ENCODE measurements around the gene ULK4. TPM values are rescaled to one million over a fixed set of nuclear protein-coding genes. Genes with fewer than 3 reads are reported as not detected.
"Not testable (repeated sequence)": the region's sequence is repeated elsewhere in the genome, so short reads cannot be mapped to it uniquely, and the experiment has no call there.

The ULK4 gene
- total RNA-seq, 1 experiment from 2014 or later, result 14.3 TPM

DNA sequence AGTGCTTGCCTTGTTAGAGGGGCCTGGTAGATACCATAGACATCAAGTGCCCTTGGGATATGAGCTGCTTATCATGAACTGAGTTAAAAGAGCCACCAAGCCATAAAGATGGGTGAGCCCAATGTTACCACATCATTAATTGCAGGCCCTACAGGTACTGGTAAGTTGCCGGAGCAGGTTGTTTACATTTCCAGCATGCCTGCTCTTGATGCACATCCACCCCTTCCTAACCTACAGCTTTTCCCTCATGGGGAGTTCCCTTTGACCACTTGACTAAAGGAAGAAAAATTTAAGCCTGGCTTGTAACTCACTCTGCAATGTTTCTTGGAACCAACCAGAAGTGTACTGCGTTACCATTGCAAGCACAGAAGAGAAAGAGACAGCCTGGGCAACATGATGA is 24.7 kb upstream of the ULK4 start:
- in situ Hi-C loops (cut with HindIII; ENCODE audit: low pct_unique_long_range_greater_than_20kb, low sequenced_read_pairs), result no loop called here
- no peaks in the 10 kb centered on the region for H3K9me3 ChIP-seq (ENCODE audit: control insufficient read depth, insufficient read depth, low read depth, low read length)
- H3K36me3 ChIP-seq (ENCODE audit: control insufficient read depth, insufficient read depth, low read length), result no peaks in the 10 kb centered on the region
- BruUV-seq (replicated peaks), result no TSS peak
- TF ChIP-seq TCF7L2 (IDR thresholded peaks at IDR 0.05; ENCODE audit: low read depth, low read length) (no peak), POLR2AphosphoS5 (IDR thresholded peaks at IDR 0.05; ENCODE audit: low read depth, low read length) (no peak), CTCF (IDR thresholded peaks at IDR 0.05) (no peak), REST (IDR thresholded peaks at IDR 0.05; ENCODE audit: insufficient read depth in 1 of 2, low read depth in 2 of 2, low read length in 1 of 2) (no peak), SIN3A (IDR thresholded peaks at IDR 0.05; ENCODE audit: borderline replicate concordance, insufficient read depth, low read depth, low read length) (no peak)
- no peaks in the 10 kb centered on the region for H3K27me3 ChIP-seq (ENCODE audit: control insufficient read depth, insufficient read depth, low read length)
- H3K27ac ChIP-seq (ENCODE audit: low read length), result no peak overlapping the region
- DNase-seq (ENCODE audit: low read depth, low spot score), result no peak
- no peak overlapping the region for H3K4me3 ChIP-seq (ENCODE audit: low read depth in 2 of 2, low read length in 2 of 2)
- H3K4me1 ChIP-seq (ENCODE audit: control insufficient read depth, insufficient read depth, low read length), result no peaks in the 10 kb centered on the region
- no peak for ATAC-seq
- CTCF ChIA-PET, result no interaction called here
- intact Hi-C loops (cut with micrococcal nuclease; ENCODE audit: unreplicated experiment), result no loop called here
- POLR2A ChIA-PET, result no interaction called here

DNA sequence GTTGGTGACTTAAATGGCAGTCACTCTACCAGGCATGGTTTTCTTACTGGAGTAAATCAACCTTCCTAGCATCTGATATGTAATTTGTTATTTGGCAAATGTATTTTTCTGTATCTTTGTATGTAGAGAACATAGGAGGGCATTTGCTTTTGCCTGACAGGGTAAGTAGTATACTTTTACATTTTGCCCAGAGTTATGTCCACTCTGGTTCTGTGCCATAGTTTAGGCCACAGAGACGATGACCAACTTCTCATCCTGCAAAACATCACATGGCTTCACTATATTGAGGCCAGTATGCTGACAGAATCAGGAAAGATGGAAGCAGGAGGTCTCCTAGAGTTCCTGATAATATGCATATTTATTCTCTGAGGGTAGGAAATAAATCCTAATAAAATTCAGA is 23.1 kb upstream of the ULK4 start:
- Histone ChIP-seq H3K27me3 (ENCODE audit: control insufficient read depth, insufficient read depth, low read length) (no peaks in the 10 kb centered on the region), H3K4me1 (ENCODE audit: control insufficient read depth, insufficient read depth, low read length) (no peaks in the 10 kb centered on the region), H3K4me3 (ENCODE audit: low read depth in 2 of 2, low read length in 2 of 2) (no peak overlapping the region), H3K36me3 (ENCODE audit: control insufficient read depth, insufficient read depth, low read length) (no peaks in the 10 kb centered on the region), H3K27ac (ENCODE audit: low read length) (no peak overlapping the region), H3K9me3 (ENCODE audit: control insufficient read depth, insufficient read depth, low read depth, low read length) (no peaks in the 10 kb centered on the region)
- ChIA-PET POLR2A (no interaction called here), CTCF (no interaction called here)
- in situ Hi-C loops (cut with HindIII; ENCODE audit: low pct_unique_long_range_greater_than_20kb, low sequenced_read_pairs) (no loop called here), intact Hi-C loops (cut with micrococcal nuclease; ENCODE audit: unreplicated experiment) (no loop called here)
- TF ChIP-seq CTCF (IDR thresholded peaks at IDR 0.05), result no peak
- no peak for TF ChIP-seq REST (IDR thresholded peaks at IDR 0.05; ENCODE audit: insufficient read depth in 1 of 2, low read depth in 2 of 2, low read length in 1 of 2)
- no peak for TF ChIP-seq TCF7L2 (IDR thresholded peaks at IDR 0.05; ENCODE audit: low read depth, low read length)
- TF ChIP-seq POLR2AphosphoS5 (IDR thresholded peaks at IDR 0.05; ENCODE audit: low read depth, low read length), result no peak
- no peak for TF ChIP-seq SIN3A (IDR thresholded peaks at IDR 0.05; ENCODE audit: borderline replicate concordance, insufficient read depth, low read depth, low read length)
- no peak for DNase-seq (ENCODE audit: low read depth, low spot score)
- BruUV-seq (replicated peaks), result no TSS peak
- no peak for ATAC-seq

GRCh38 chr3:41983091-41983490 is 21.2 kb upstream of the ULK4 start:
- H3K36me3 ChIP-seq (ENCODE audit: control insufficient read depth, insufficient read depth, low read length); in situ Hi-C loops (cut with HindIII; ENCODE audit: low pct_unique_long_range_greater_than_20kb, low sequenced_read_pairs); POLR2A ChIA-PET; ATAC-seq; intact Hi-C loops (cut with micrococcal nuclease; ENCODE audit: unreplicated experiment); DNase-seq (ENCODE audit: low read depth, low spot score); H3K27ac ChIP-seq (ENCODE audit: low read length); H3K4me1 ChIP-seq (ENCODE audit: control insufficient read depth, insufficient read depth, low read length); H3K9me3 ChIP-seq (ENCODE audit: control insufficient read depth, insufficient read depth, low read depth, low read length); H3K4me3 ChIP-seq (ENCODE audit: low read depth in 2 of 2, low read length in 2 of 2); BruUV-seq (replicated peaks); H3K27me3 ChIP-seq (ENCODE audit: control insufficient read depth, insufficient read depth, low read length); CTCF ChIA-PET: not testable (repeated sequence)

- CTCF ChIA-PET; ATAC-seq; H3K4me3 ChIP-seq (ENCODE audit: low read depth in 2 of 2, low read length in 2 of 2); H3K9me3 ChIP-seq (ENCODE audit: control insufficient read depth, insufficient read depth, low read depth, low read length); H3K36me3 ChIP-seq (ENCODE audit: control insufficient read depth, insufficient read depth, low read length); intact Hi-C loops (cut with micrococcal nuclease; ENCODE audit: unreplicated experiment); H3K4me1 ChIP-seq (ENCODE audit: control insufficient read depth, insufficient read depth, low read length); H3K27ac ChIP-seq (ENCODE audit: low read length); POLR2A ChIA-PET; in situ Hi-C loops (cut with HindIII; ENCODE audit: low pct_unique_long_range_greater_than_20kb, low sequenced_read_pairs); BruUV-seq (replicated peaks); DNase-seq (ENCODE audit: low read depth, low spot score); H3K27me3 ChIP-seq (ENCODE audit: control insufficient read depth, insufficient read depth, low read length): not testable (repeated sequence)
Measured at GRCh38 chr3:41977401-41977800, 15.5 kb upstream of the ULK4 start.
